ENCODE results near the gene ROBO1.
"Not testable (repeated sequence)": the region's sequence is repeated elsewhere in the genome, so short reads cannot be mapped to it uniquely, and the experiment has no call there.

The ROBO1 gene

GRCh38 chr3:78689378-78689777 is 1078.4 kb downstream of the ROBO1 start:
- FAIRE-seq = no peak
- no peak for DNase-seq (ENCODE audit: insufficient read length, low spot score)

- DNase-seq (ENCODE audit: insufficient read length, low spot score) (no peak), FAIRE-seq (no peak)
Observed at GRCh38 chr3:78687520-78687919, 1080.3 kb downstream of the ROBO1 start.

- DNase-seq (ENCODE audit: insufficient read length, low spot score) = no peak
- FAIRE-seq = no peak
Observed at GRCh38 chr3:78683284-78683683, 1084.5 kb downstream of the ROBO1 start.

- not testable (repeated sequence) for DNase-seq (ENCODE audit: insufficient read length, low spot score); FAIRE-seq
Observed at GRCh38 chr3:78675119-78675805, 1092.5 kb downstream of the ROBO1 start.

GRCh38 chr3:78670746-78671145 is 1097.1 kb downstream of the ROBO1 start:
- FAIRE-seq (no peak), DNase-seq (ENCODE audit: insufficient read length, low spot score) (no peak)

GRCh38 chr3:78670094-78670493 is 1097.7 kb downstream of the ROBO1 start:
- FAIRE-seq = no peak
- no peak for DNase-seq (ENCODE audit: insufficient read length, low spot score)

- FAIRE-seq (no peak), DNase-seq (ENCODE audit: insufficient read length, low spot score) (no peak)
Observed at GRCh38 chr3:78668302-78668701, 1099.5 kb downstream of the ROBO1 start.

GRCh38 chr3:78666470-78666800 is 1101.4 kb downstream of the ROBO1 start:
- peak; percentile 12 for DNase-seq (ENCODE audit: insufficient read length, low spot score)

GRCh38 chr3:78665776-78666469 is 1101.9 kb downstream of the ROBO1 start:
- no peak for DNase-seq (ENCODE audit: insufficient read length, low spot score)
- no peak for FAIRE-seq

More at GRCh38 chr3:78666470-78666800, 1101.4 kb downstream of the ROBO1 start:
- no peak for FAIRE-seq

GRCh38 chr3:78665101-78665500 is 1102.7 kb downstream of the ROBO1 start:
- no peak for FAIRE-seq

GRCh38 chr3:78660957-78661356 is 1106.8 kb downstream of the ROBO1 start:
- no peak for FAIRE-seq
- DNase-seq (ENCODE audit: insufficient read length, low spot score) = no peak

More at GRCh38 chr3:78665101-78665500, 1102.7 kb downstream of the ROBO1 start:
- DNase-seq (ENCODE audit: insufficient read length, low spot score) = no peak

- DNase-seq (ENCODE audit: insufficient read length, low spot score) = peak; percentile 5
- no peak for FAIRE-seq
Observed at GRCh38 chr3:78659386-78659987, 1108.3 kb downstream of the ROBO1 start.

GRCh38 chr3:78647726-78648125 is 1120.1 kb downstream of the ROBO1 start:
- DNase-seq (ENCODE audit: insufficient read length, low spot score) (no peak), FAIRE-seq (no peak)

- FAIRE-seq (peak; percentile 89), DNase-seq (ENCODE audit: insufficient read length, low spot score) (peak; percentile 34)
Observed at GRCh38 chr3:78645628-78646310, 1122.0 kb downstream of the ROBO1 start.

GRCh38 chr3:78644847-78645246 is 1123.0 kb downstream of the ROBO1 start:
- FAIRE-seq = no peak
- DNase-seq (ENCODE audit: insufficient read length, low spot score) = no peak

GRCh38 chr3:78642226-78643035 is 1125.4 kb downstream of the ROBO1 start:
- FAIRE-seq = no peak
- DNase-seq (ENCODE audit: insufficient read length, low spot score) = no peak

- FAIRE-seq (no peak), DNase-seq (ENCODE audit: insufficient read length, low spot score) (no peak)
Observed at GRCh38 chr3:78641703-78642102, 1126.1 kb downstream of the ROBO1 start.

GRCh38 chr3:78634316-78634715 is 1133.5 kb downstream of the ROBO1 start:
- no peak for FAIRE-seq
- peak; percentile 7 for DNase-seq (ENCODE audit: insufficient read length, low spot score)

- DNase-seq (ENCODE audit: insufficient read length, low spot score) (no peak), FAIRE-seq (no peak)
Observed at GRCh38 chr3:78633626-78634025, 1134.2 kb downstream of the ROBO1 start.

- FAIRE-seq (no peak), DNase-seq (ENCODE audit: insufficient read length, low spot score) (no peak)
Observed at GRCh38 chr3:78632925-78633553, 1134.8 kb downstream of the ROBO1 start.

All from HTR-8/SVneo (cell line).